T-helper 17 cell (primary cell): ENCODE data around the gene MRGPRX3. TPM values are rescaled to one million over a fixed set of nuclear protein-coding genes. Genes with fewer than 3 reads are reported as not detected.

Experiments used
- ATAC-seq: fragments of 150-1000 bp; cut with Tn5 transposase; 2 replicates; pipeline ENCODE4 v1.10.0; 2021; ENCODE audit warnings: mild to moderate bottlenecking, moderate library complexity
- DNase-seq, 3 donors: peaks; one replicate each; pipeline versions ENCODE4 v3.0.0 to v3.0.0-alpha.2; 2020 to 2021
- H3K9me3 ChIP-seq: one replicate; pipeline ENCODE4 v1.7.0; 2013; ENCODE audit warnings: low read length, mild to moderate bottlenecking; ENCODE audit not compliant: control insufficient read depth, poor library complexity, severe bottlenecking
- H3K27ac Mint-ChIP-seq: one replicate; pipeline ENCODE4 v1.8.0; 2022; ENCODE audit warnings: mild to moderate bottlenecking, moderate library complexity, mixed read lengths
- H3K27me3 Mint-ChIP-seq: one replicate; pipeline ENCODE4 v1.8.0; 2022; ENCODE audit warnings: mixed read lengths
- H3K36me3 Mint-ChIP-seq: one replicate; pipeline ENCODE4 v1.8.0; 2022; ENCODE audit warnings: low read depth, mixed read lengths
- H3K4me1 Mint-ChIP-seq: one replicate; pipeline ENCODE4 v1.8.0; 2022; ENCODE audit warnings: mild to moderate bottlenecking, mixed read lengths
- H3K4me3 Mint-ChIP-seq: one replicate; pipeline ENCODE4 v1.8.0; 2022; ENCODE audit warnings: mild to moderate bottlenecking, moderate library complexity, mixed read lengths
- total RNA-seq, 4 donors: library from RNA in 2 of 4; stranded (reverse) in 2 of 4; gene quantifications; one replicate each; pipeline ENCODE4 v1.2.3 and lab custom pipeline; 2022 to 2026

Gene MRGPRX3
- total RNA-seq = not detected
- total RNA-seq (lab: John Stamatoyannopoulos, UW) = 0 reads per million in 2 donors

DNA sequence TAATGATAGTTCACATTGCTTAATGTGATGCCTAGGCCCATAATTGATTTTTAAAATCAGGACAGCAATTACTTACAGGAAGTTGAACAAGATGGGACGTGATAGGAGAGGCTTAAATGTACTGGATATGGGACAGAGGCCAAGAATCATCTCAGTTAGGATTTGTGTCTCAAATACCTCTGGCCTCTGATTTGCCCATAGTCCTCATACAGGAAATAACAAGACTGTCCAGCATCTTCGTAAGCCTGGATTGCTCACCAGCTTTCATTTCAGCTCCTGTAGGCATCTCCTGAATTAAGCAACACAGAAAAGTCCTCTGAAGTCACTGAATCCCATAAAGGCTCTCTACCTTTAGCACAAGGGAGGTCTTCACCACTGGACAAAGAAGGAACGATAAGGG, at the start of gene MRGPRX3:
MRGPRX3 (plus strand) TSS at position 231 of the 400 bp plus-strand sequence. CDS start 4,632 bp downstream, outside the sequence.
- DNase-seq = no peak
- H3K27me3 Mint-ChIP-seq = peaks cover 67% of the 10 kb centered on the region
- no peak within 1 kb of the TSS for H3K4me3 Mint-ChIP-seq
- no peak for ATAC-seq
- peaks cover 3% of the 10 kb centered on the region for H3K4me1 Mint-ChIP-seq
- no peaks in the 10 kb centered on the region for H3K9me3 ChIP-seq
- H3K27ac Mint-ChIP-seq = no peak within 1 kb of the TSS
- peaks cover 5% of the 10 kb centered on the region for H3K36me3 Mint-ChIP-seq

DNA sequence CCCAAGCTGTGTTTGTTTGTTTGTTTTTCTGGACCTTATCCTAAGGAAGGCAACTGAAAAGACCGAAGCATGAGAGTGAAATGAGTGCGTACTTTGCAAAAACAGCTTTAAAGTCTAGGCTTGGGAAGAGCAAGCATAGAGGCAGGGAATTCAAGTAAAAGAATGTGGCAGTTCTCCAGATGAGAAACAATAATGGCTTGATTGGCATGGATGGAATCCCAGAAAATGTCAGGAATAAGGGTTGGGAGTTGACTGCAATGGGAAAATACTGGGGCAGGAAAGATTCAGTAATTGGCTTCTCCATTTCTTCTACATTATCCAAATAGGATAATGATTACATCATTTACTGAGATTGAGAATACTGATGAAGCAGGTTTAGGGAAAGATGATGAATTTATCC, 44.0 kb upstream of the MRGPRX3 start:
- ATAC-seq (no peak), DNase-seq (no peak)
- Mint-ChIP-seq H3K36me3 (peaks cover 15% of the 10 kb centered on the region), H3K27me3 (no peaks in the 10 kb centered on the region), H3K4me3 (no peak overlapping the region), H3K4me1 (peaks cover 4% of the 10 kb centered on the region), H3K27ac (no peak overlapping the region)
- H3K9me3 ChIP-seq = no peaks in the 10 kb centered on the region

DNA sequence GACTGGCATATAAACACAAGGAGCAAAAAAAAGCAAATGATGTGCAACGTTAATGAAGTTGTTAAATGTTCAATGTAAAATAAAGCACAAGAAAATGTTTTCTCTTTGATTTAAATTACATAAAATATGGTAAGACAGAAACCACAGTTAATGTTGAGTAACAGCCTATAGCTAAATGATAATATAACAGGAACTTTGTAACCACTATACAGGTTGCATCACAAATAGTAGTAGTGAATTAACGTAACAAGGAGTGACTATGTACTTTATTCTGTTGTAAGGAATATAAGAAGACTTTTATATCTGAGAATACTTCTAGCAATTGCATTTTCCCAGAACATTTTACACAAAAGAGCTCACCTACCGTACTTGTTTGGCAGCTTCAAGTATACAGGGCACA, 43.4 kb upstream of the MRGPRX3 start:
- Mint-ChIP-seq H3K27ac (no peak overlapping the region), H3K4me3 (no peak overlapping the region), H3K36me3 (peaks cover 15% of the 10 kb centered on the region), H3K4me1 (peaks cover 4% of the 10 kb centered on the region), H3K27me3 (no peaks in the 10 kb centered on the region)
- H3K9me3 ChIP-seq = no peaks in the 10 kb centered on the region
- ATAC-seq (no peak), DNase-seq (no peak)

DNA sequence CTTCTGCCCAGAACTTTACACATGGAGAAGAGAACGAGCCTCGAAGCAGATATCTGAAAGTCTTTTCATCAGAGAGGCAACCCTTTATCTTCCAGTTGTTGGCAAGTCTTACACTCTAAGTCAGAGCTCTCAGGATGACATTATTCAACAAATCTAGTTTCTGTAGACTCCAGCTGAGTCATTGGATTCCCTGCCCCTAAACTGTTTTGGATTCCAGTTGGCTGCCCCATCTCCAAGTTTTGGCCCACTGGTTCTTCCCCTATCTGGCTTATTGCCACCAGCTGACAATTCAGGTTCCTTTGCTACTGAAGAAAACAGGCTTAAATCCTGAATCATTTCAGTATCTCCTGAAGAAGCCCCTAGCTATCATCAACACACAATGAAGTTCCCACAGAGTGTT, 40.6 kb upstream of the MRGPRX3 start:
- no peak overlapping the region for H3K4me3 Mint-ChIP-seq
- H3K27me3 Mint-ChIP-seq = no peaks in the 10 kb centered on the region
- no peak for ATAC-seq
- H3K36me3 Mint-ChIP-seq = peaks cover 24% of the 10 kb centered on the region
- no peak for DNase-seq
- H3K4me1 Mint-ChIP-seq = peaks cover 12% of the 10 kb centered on the region
- no peak overlapping the region for H3K27ac Mint-ChIP-seq
- H3K9me3 ChIP-seq = no peaks in the 10 kb centered on the region

DNA sequence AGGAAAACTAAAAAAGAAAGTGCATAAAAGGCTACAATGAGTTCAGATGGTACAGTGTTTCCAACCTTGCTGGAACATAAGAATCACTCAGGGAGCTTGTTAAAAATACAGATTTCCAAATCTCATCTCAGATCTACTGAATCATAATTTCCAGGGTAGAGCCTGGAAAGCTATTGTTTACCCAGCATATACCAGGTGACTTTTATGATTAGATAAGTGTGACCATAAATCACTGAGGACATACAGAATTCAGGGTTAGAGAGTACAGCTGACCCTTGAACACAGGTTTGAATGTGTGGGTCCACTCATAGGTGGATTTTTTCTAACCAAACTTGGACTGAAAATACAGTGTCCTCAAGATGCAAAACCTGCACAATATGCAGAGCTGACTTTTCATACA, 38.4 kb upstream of the MRGPRX3 start:
- H3K9me3 ChIP-seq = no peaks in the 10 kb centered on the region
- Mint-ChIP-seq H3K27me3 (no peaks in the 10 kb centered on the region), H3K4me3 (no peak overlapping the region), H3K27ac (no peak overlapping the region), H3K36me3 (peaks cover 18% of the 10 kb centered on the region), H3K4me1 (peaks cover 12% of the 10 kb centered on the region)
- DNase-seq (no peak), ATAC-seq (no peak)

DNA sequence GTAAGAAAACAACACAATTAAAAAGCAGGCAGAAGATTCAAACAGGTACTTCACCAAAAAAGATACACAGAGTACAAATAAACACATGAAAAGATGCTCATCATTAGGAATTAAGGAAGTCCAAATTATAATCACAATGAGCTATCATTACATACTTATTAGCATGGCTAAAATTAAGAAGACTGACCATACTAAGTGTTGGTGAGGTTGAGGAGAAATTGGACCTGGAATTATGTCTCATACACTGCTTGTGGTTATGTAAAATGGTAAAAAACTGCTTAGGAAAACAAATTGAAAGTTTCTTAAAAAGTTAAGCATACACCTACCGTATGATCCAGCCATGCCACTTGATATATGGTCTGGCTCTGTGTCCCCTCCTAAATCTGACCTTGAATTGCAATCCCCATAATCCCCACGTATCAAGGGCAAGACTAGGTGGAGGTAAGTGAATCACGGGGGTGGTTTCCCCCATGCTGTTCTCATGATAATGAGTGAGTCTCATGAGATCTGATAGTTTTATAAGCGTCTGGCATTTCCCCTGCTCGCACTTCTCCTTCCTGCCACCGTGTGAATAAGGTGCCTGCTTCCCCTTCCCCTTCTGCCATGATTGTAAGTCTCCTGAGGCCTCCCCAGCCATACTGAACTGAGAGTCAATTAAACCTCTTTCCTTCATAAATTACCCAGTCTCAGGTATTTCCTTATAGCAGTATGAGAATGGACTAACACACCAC, 31.3 kb upstream of the MRGPRX3 start:
- DNase-seq = no peak
- H3K4me3 Mint-ChIP-seq = no peak overlapping the region
- H3K27me3 Mint-ChIP-seq = no peaks in the 10 kb centered on the region
- peaks cover 32% of the 10 kb centered on the region for H3K4me1 Mint-ChIP-seq
- H3K27ac Mint-ChIP-seq = peak overlapping the region; percentile 79
- H3K36me3 Mint-ChIP-seq = peaks cover 8% of the 10 kb centered on the region
- no peak for ATAC-seq
- no peaks in the 10 kb centered on the region for H3K9me3 ChIP-seq

DNA sequence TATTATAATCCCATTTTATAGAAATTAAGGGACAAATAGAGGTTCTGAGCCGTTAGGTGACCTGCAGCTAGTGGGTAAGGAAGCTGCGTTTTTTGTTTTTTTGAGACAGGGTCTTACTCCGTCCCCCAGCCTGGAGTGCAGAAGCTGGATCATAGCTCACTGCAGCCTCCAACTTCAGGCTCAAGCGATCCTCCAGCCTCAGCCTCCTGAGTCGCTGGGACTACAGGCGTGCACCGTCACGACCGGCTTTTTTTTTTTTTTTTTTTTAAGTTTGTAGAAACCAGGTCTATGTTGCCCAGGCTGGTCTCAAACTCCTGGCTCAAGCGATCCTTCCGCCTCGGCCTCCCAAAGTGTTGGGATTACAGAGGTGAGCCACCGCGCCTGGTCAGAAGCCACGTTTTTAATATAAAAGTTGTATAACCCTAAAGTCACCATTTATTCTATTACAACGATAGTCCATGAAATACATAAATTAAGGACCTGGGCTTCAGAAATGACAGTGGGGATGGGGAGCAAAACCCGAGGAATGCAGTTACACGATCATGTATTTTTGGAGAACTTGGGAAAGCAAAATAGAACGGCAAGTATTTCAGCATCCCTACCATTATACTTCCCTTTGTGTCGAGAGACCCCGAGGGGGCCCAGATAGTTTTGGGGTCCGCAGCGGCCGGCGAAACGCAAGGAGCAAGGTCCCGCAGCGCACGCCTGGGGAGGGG, 27.1 kb upstream of the MRGPRX3 start:
- H3K36me3 Mint-ChIP-seq = peaks cover 10% of the 10 kb centered on the region
- H3K27me3 Mint-ChIP-seq = peaks cover 2% of the 10 kb centered on the region
- H3K9me3 ChIP-seq = no peaks in the 10 kb centered on the region
- H3K27ac Mint-ChIP-seq = peak overlapping the region; percentile 94
- peaks cover 30% of the 10 kb centered on the region for H3K4me1 Mint-ChIP-seq
- DNase-seq = no peak
- H3K4me3 Mint-ChIP-seq = peak overlapping the region; percentile 94
- no peak for ATAC-seq

DNA sequence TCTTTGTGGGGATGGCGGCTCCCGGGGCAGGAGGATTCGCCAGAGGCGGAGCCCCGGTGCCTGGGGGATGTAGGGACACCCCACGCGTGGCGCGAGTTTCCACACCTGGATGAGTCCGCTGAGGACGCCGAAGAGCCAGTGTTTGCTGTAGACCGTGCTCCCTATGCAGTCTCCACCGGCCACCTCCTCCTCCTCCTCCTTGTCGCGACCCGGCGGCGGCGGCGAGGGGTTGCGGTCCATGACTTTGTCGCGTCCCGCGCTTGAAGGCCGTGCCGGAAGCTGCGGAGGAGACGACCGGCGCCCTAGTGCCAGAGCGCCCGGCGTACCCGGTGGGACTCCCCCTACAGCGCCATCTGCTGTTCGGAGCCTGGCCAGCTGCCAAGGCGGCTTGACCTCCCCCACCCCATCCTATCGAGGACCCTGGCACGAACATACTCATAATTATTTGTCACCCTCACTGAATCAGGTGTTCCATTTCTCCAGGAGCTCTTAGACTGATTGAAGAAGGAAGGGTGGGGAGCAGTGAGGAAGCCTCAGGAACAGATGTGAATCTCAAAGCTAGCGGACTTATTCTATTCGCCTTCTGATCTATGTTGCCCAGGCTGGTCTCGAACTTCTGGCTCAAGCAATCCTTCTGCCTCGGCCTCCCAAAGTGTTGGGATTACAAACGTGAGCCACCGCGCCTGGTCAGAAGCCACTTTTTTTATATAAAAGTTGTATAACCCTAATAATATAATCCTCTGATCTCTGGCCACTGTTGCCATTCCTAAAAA, 26.4 kb upstream of the MRGPRX3 start, which contains the start of gene SAAL1:
SAAL1 (minus strand) TSS at position 281 of the 773 bp plus-strand sequence; CDS start at position 240, 41 bp downstream.
- peak; percentile 99 for ATAC-seq
- DNase-seq = peak; percentile 77 to 90 (median 82)
- Mint-ChIP-seq H3K27ac (peak within 1 kb of the TSS; percentile 94), H3K4me3 (peak within 1 kb of the TSS; percentile 94), H3K36me3 (peaks cover 10% of the 10 kb centered on the region), H3K4me1 (peaks cover 30% of the 10 kb centered on the region), H3K27me3 (peaks cover 9% of the 10 kb centered on the region)
- no peaks in the 10 kb centered on the region for H3K9me3 ChIP-seq

DNA sequence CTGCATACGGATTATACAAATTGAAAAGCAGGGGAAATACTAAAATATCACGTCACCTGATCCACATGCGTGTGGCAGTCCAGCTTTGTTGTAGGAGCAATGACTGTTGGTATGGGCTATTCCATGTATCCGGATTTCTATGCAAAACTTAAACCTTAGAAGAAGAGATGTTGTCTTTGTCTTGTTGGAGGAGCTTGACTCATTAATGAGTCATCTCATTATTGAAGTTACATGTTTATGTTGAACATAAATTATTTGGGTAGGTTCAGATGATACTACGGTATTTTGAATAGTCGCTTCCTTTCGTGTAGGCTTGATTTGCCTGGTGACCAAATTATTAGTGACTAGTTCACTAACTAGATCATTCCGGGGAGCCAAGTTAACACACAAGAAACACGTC, 25.7 kb upstream of the MRGPRX3 start:
- DNase-seq (no peak), ATAC-seq (no peak)
- H3K27me3 Mint-ChIP-seq = peaks cover 16% of the 10 kb centered on the region
- H3K4me1 Mint-ChIP-seq = peaks cover 24% of the 10 kb centered on the region
- no peaks in the 10 kb centered on the region for H3K9me3 ChIP-seq
- no peak overlapping the region for H3K4me3 Mint-ChIP-seq
- peaks cover 5% of the 10 kb centered on the region for H3K36me3 Mint-ChIP-seq
- H3K27ac Mint-ChIP-seq = peak overlapping the region; percentile 94

DNA sequence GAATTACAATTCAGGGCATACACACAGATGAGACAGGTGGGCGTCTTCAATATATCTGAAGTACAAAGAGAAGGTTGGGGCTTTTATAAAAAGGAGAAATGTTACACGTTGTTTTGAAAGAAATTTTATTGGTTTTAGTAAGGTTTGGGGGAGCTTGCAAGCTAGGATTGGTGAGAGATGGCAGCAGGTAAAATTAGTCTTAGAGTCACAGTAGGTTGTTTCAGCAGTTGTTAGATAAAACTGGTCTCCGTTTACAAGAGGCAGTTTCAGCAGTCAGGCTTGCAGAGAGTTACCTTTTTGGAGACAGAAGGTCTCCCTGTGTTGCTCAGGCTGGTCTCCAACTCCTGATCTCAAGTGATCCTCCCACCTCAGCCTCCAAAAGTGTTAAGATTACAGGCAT, 24.1 kb upstream of the MRGPRX3 start:
- no peaks in the 10 kb centered on the region for H3K9me3 ChIP-seq
- H3K4me3 Mint-ChIP-seq = no peak overlapping the region
- H3K4me1 Mint-ChIP-seq = peaks cover 21% of the 10 kb centered on the region
- ATAC-seq = no peak
- H3K27me3 Mint-ChIP-seq = peaks cover 31% of the 10 kb centered on the region
- H3K36me3 Mint-ChIP-seq = peaks cover 3% of the 10 kb centered on the region
- DNase-seq = no peak
- H3K27ac Mint-ChIP-seq = no peak overlapping the region

DNA sequence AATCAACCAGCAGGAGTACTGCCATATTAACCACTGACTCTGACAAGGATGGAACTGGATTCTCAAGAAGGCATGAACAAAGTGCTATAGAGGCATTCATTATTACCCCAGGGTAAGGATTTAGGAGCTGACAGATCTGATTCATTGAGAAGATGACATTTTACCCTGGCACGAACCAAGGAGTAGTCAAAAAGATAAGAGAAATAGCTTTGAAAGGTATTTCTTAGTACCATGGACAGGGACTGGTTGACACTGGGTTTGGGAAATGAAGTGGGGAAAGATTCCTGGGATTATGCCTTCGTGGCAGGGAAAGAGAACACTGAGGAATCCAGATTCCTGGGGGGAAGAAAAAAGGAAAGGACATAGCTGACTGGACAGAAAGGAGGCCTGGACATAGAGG, 21.4 kb upstream of the MRGPRX3 start:
- peaks cover 10% of the 10 kb centered on the region for H3K4me1 Mint-ChIP-seq
- H3K4me3 Mint-ChIP-seq = no peak overlapping the region
- peaks cover 3% of the 10 kb centered on the region for H3K36me3 Mint-ChIP-seq
- peaks cover 57% of the 10 kb centered on the region for H3K27me3 Mint-ChIP-seq
- no peaks in the 10 kb centered on the region for H3K9me3 ChIP-seq
- ATAC-seq (no peak), DNase-seq (no peak)
- no peak overlapping the region for H3K27ac Mint-ChIP-seq

DNA sequence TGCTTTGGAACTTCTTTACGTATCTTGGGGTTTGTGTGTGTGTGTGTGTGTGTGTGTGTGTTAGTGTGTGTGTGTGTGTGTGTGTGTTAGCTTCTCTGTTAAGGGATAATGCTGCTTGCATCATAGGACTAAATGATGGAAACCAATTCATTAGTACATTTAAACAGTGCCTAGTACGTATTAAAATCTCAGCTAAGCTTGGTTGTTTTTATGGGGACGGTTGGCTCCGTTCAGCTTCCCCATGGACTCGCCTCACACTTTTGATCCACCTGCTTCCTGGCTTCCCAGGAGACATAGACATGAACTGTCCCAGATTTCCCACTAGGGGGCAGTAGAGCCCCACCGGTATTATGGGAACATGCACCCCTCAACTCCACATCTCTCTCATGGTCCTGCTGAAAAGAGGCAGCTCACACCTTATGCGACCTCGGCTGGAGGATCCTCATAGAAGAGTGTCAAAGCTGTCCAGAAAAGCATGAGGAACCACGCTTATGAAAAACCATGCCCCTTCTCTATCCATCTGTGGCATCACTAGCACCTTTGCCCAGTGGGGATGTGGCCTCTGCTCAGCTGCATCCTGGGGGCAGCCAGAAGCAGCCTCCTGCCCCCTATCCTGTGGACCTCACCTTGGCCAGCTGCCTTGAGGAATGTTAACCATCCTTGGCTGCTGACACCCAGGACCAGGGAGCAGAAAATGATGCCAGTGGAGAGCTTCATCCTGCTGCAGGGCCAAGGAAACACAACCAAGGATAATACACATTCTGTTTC, 16.8 kb upstream of the MRGPRX3 start:
- H3K27ac Mint-ChIP-seq = peak overlapping the region; percentile 37
- no peaks in the 10 kb centered on the region for H3K9me3 ChIP-seq
- DNase-seq (peak; percentile 23 to 48 (median 45)), ATAC-seq (peak; percentile 95)
- H3K27me3 Mint-ChIP-seq = peaks cover 56% of the 10 kb centered on the region
- H3K4me1 Mint-ChIP-seq = peaks cover 4% of the 10 kb centered on the region
- H3K36me3 Mint-ChIP-seq = no peaks in the 10 kb centered on the region
- H3K4me3 Mint-ChIP-seq = peak overlapping the region; percentile 7
